ENCODE results near the gene SLC22A23.

Gene SLC22A23

GRCh38 chr6:3301506-3301905, 155.3 kb downstream of the SLC22A23 start:
- H3K4me3 ChIP-seq (ENCODE audit: low read depth, low read length) = no peak overlapping the region
- POLR2A ChIA-PET = no interaction called here
- no peak for DNase-seq (ENCODE audit: low read depth, low spot score)
- TF ChIP-seq CTCF (IDR thresholded peaks at IDR 0.05; ENCODE audit: insufficient read depth, low read length, missing control alignments) = no peak
- CTCF ChIA-PET = no interaction called here

- H3K4me3 ChIP-seq (ENCODE audit: low read depth, low read length) = no peak overlapping the region
- ChIA-PET POLR2A (no interaction called here), CTCF (interaction anchor here (1.5 kb wide), 1 partner anchor 9 kb away, joined by 4 read pairs; no protein-coding TSS in a partner anchor)
- no peak for TF ChIP-seq CTCF (IDR thresholded peaks at IDR 0.05; ENCODE audit: insufficient read depth, low read length, missing control alignments)
- no peak for DNase-seq (ENCODE audit: low read depth, low spot score)
These were observed 157.6 kb downstream of the SLC22A23 start for GRCh38 chr6:3299221-3299620.

GRCh38 chr6:3297909-3298308, 158.9 kb downstream of the SLC22A23 start:
- ChIA-PET POLR2A (no interaction called here), CTCF (interaction anchor here (1.6 kb wide), 1 partner anchor 433 kb away, joined by 3 read pairs; no protein-coding TSS in a partner anchor)
- no peak for DNase-seq (ENCODE audit: low read depth, low spot score)
- no peak overlapping the region for H3K4me3 ChIP-seq (ENCODE audit: low read depth, low read length)
- no peak for TF ChIP-seq CTCF (IDR thresholded peaks at IDR 0.05; ENCODE audit: insufficient read depth, low read length, missing control alignments)

DNA sequence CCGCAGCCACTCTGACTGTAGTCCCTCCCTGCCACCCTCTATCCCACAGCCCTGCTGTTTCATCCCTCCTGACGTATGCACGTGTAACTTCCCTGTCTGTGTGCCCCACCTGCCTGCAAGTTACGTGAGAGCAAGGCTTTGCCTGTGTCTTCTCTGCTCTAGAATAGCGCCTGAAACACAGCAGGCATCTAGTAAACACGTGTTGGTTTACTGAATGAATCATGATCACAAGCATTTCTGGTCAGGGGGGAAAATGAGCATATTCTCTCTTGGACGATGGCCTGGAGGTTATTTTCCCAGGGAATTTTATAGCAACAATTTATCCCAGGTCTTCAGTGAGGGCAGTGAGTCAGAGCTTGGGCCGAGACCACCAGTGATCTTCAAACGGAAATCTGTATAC, 159.8 kb downstream of the SLC22A23 start:
- ChIA-PET POLR2A (no interaction called here), CTCF (interaction anchor here (1.6 kb wide), 1 partner anchor 434 kb away, joined by 3 read pairs; no protein-coding TSS in a partner anchor)
- H3K4me3 ChIP-seq (ENCODE audit: low read depth, low read length) = no peak overlapping the region
- TF ChIP-seq CTCF (IDR thresholded peaks at IDR 0.05; ENCODE audit: insufficient read depth, low read length, missing control alignments) = no peak
- DNase-seq (ENCODE audit: low read depth, low spot score) = no peak

DNA sequence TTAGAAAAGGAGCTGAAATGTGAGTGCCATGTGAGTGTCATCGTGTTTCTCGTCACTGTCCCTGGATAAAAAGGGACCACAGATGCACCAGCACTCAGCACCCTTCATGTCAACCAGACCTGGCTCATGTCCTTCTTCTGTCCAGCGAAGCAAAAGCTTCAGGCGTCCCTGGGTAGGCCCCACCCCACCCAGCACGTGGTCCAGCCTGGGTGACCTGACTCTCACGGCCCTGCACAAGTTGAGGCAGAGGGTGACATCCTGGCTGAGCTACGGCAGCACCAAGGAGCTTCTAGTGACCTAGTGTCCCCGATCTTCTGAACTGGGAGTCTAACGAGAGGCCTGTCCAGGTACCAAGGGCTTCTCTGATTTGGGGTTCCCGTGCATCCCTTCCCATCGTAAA, 160.3 kb downstream of the SLC22A23 start:
- ChIA-PET CTCF (interaction anchor here (0.7 to 1.3 kb wide), 2 partner anchors 17 to 439 kb away, joined by 3 read pairs; no protein-coding TSS in a partner anchor), POLR2A (no interaction called here)
- DNase-seq (ENCODE audit: low read depth, low spot score) = no peak
- no peak for TF ChIP-seq CTCF (IDR thresholded peaks at IDR 0.05; ENCODE audit: insufficient read depth, low read length, missing control alignments)
- no peak overlapping the region for H3K4me3 ChIP-seq (ENCODE audit: low read depth, low read length)

- DNase-seq (ENCODE audit: low read depth, low spot score) = no peak
- POLR2A ChIA-PET = no interaction called here
- no peak overlapping the region for H3K4me3 ChIP-seq (ENCODE audit: low read depth, low read length)
- no peak for TF ChIP-seq CTCF (IDR thresholded peaks at IDR 0.05; ENCODE audit: insufficient read depth, low read length, missing control alignments)
- CTCF ChIA-PET = interaction anchor here (0.7 to 1.3 kb wide), 2 partner anchors 16 to 439 kb away, joined by 3 read pairs; no protein-coding TSS in a partner anchor
These were observed 160.8 kb downstream of the SLC22A23 start for GRCh38 chr6:3296078-3296477.
